ENCODE data around the gene ULK3. TPM values are rescaled to one million over a fixed set of nuclear protein-coding genes. Genes with fewer than 3 reads are reported as not detected.

ULK3 gene
- total and polyA plus RNA-seq, 2 donors (not counting 3 experiments of a cell fraction or from before 2014, with no cell fraction given): 36.0 to 48.6 TPM

- peak overlapping the region; percentile 70 for H2AFZ ChIP-seq (ENCODE audit: low read depth, low read length)
- no peak overlapping the region for H3K27ac ChIP-seq (ENCODE audit: insufficient read depth, low read depth, low read length)
- H3K9me1 ChIP-seq (replicated peaks; ENCODE audit: control insufficient read depth, extremely low read depth, insufficient read depth, low read length): no peaks in the 10 kb centered on the region
- no peaks in the 10 kb centered on the region for H4K20me1 ChIP-seq (replicated peaks; ENCODE audit: control insufficient read depth, extremely low read depth, insufficient read depth, low read length)
- H3K9ac ChIP-seq (replicated peaks; ENCODE audit: extremely low read depth, insufficient read depth, low read length): peak overlapping the region; percentile 10
- TF ChIP-seq POLR2AphosphoS5 (IDR thresholded peaks at IDR 0.05; ENCODE audit: insufficient read depth, low read depth, low read length) (no peak), POLR2A (IDR thresholded peaks at IDR 0.05; ENCODE audit: low read depth, low read length) (no peak), JUN (IDR thresholded peaks at IDR 0.05; ENCODE audit: borderline replicate concordance, insufficient read depth, insufficient read length, low read depth) (no peak), MAX (IDR thresholded peaks at IDR 0.05; ENCODE audit: insufficient read depth, insufficient read length) (no peak), GATA2 (IDR thresholded peaks at IDR 0.05; ENCODE audit: insufficient read depth, insufficient read length, low read depth, low read length) (no peak), MYC (IDR thresholded peaks at IDR 0.05; ENCODE audit: low read depth, low read length) (no peak), EZH2 (IDR thresholded peaks at IDR 0.05; ENCODE audit: borderline replicate concordance, low read depth, low read length, severe bottlenecking) (no peak), FOS (IDR thresholded peaks at IDR 0.05; ENCODE audit: borderline replicate concordance, insufficient read depth, low read length) (no peak)
- TF ChIP-seq, protein P1, sequence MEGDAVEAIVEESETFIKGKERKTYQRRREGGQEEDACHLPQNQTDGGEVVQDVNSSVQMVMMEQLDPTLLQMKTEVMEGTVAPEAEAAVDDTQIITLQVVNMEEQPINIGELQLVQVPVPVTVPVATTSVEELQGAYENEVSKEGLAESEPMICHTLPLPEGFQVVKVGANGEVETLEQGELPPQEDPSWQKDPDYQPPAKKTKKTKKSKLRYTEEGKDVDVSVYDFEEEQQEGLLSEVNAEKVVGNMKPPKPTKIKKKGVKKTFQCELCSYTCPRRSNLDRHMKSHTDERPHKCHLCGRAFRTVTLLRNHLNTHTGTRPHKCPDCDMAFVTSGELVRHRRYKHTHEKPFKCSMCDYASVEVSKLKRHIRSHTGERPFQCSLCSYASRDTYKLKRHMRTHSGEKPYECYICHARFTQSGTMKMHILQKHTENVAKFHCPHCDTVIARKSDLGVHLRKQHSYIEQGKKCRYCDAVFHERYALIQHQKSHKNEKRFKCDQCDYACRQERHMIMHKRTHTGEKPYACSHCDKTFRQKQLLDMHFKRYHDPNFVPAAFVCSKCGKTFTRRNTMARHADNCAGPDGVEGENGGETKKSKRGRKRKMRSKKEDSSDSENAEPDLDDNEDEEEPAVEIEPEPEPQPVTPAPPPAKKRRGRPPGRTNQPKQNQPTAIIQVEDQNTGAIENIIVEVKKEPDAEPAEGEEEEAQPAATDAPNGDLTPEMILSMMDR (IDR thresholded peaks at IDR 0.05; ENCODE audit: extremely low read depth in 1 of 2, insufficient read depth in 1 of 2, low read depth in 1 of 2, low read length in 2 of 2): no peak
- H3K27me3 ChIP-seq (ENCODE audit: control insufficient read depth in 2 of 2, insufficient read depth in 2 of 2, low read length in 2 of 2): no peaks in the 10 kb centered on the region
- dilution Hi-C loops (cut with MboI; ENCODE audit: extremely low pct_ligation_motif_present, low sequenced_read_pairs): no loop called here
- peak overlapping the region in 2 of 3 experiments; percentile 74 to 83 for H3K4me3 ChIP-seq (replicated peaks in 1 of 3; ENCODE audit: insufficient read depth in 1 of 3, low read depth in 1 of 3, low read length in 3 of 3)
- FAIRE-seq: peak; percentile 74
- DNase-seq (ENCODE audit: low read depth, low spot score): no peak
- H3K4me1 ChIP-seq (ENCODE audit: control insufficient read depth, extremely low read depth, insufficient read depth, low read length): peaks cover 12% of the 10 kb centered on the region
- no peaks in the 10 kb centered on the region for H3K9me3 ChIP-seq (replicated peaks; ENCODE audit: control insufficient read depth, insufficient read depth, low read length)
- peaks cover 6% of the 10 kb centered on the region for H3K79me2 ChIP-seq (ENCODE audit: control insufficient read depth, insufficient read depth, low read length)
- ChIA-PET POLR2A (interaction anchor here (1.4 kb wide), 1 partner anchor 17 kb away, joined by 3 read pairs; the partner anchor contains the start of gene FAM219B), CTCF (interaction anchor here (1.0 to 3.1 kb wide), 2 partner anchors 12 to 45 kb away, joined by 3 to 28 read pairs; no protein-coding TSS in a partner anchor)
- intact Hi-C loops (cut with micrococcal nuclease): loop anchor here (1.0 kb wide), 1 partner anchor 17 kb away; the partner anchor contains the start of gene FAM219B
- BruUV-seq (replicated peaks): no TSS peak
- H3K36me3 ChIP-seq (ENCODE audit: control insufficient read depth in 2 of 2, extremely low read depth in 1 of 2, insufficient read depth in 2 of 2, low read length in 2 of 2): peaks cover 0 to 6% of the 10 kb centered on the region in 2 experiments
- H3K4me2 ChIP-seq (ENCODE audit: insufficient read depth, low read length): peak overlapping the region; percentile 43
These were observed 46.5 kb upstream of the ULK3 start for GRCh38 chr15:74889390-74889882.

Measured in endothelial cell of umbilical vein (primary cell).